A673 (cell line): Measurements from ENCODE around the gene DEDD.

Source experiments
- CTCF ChIP-seq: fragments of 300-800, 200-600 bp; sonication (generic); conservative IDR thresholded peaks from 2 replicates; pipeline ENCODE4 v1.5.1; 2017; ENCODE audit warnings: low read depth, mild to moderate bottlenecking, antibody characterized with exemption, low read length, moderate library complexity, mixed read lengths
- EZH2 ChIP-seq: fragments of 200-600 bp; sonication (generic); IDR thresholded peaks from 2 replicates; pipeline ENCODE4 v1.6.1; 2017; ENCODE audit warnings: borderline replicate concordance, low read depth, mild to moderate bottlenecking, mixed read lengths, antibody characterized with exemption, low read length; ENCODE audit not compliant: poor library complexity, severe bottlenecking

- TF ChIP-seq EZH2 (no peak), CTCF (no peak)
These were observed 701 bp downstream of the DEDD start for GRCh38 chr1:161131523-161132409.
